Breast epithelium (tissue), 4 donors: ENCODE data around the gene PPP1R12B. TPM values are rescaled to one million over a fixed set of nuclear protein-coding genes. Genes with fewer than 3 reads are reported as not detected.
A peak's percentile ranks its signal among the peaks of the same experiment; 100 is the strongest.

ENCODE experiments used
- DNase-seq, 2 donors: peaks; one replicate each; pipeline ENCODE4 v3.0.0-alpha.2; 2019; ENCODE audit warnings: low spot score in 2 of 2
- H3K27ac ChIP-seq, 2 donors: fragments of 200-600 bp; sonication (generic) in 1 of 2; one replicate each; pipeline ENCODE4 v1.5.1; 2016 to 2019; ENCODE audit warnings: mild to moderate bottlenecking in 1 of 2
- H3K27me3 ChIP-seq, 2 donors: fragments of 200-600 bp; sonication (generic) in 1 of 2; one replicate each; pipeline versions ENCODE4 v1.5.1 to v1.6.0; 2017 to 2019; ENCODE audit warnings: control low read depth in 1 of 2, mild to moderate bottlenecking in 1 of 2
- H3K36me3 ChIP-seq: fragments of 200-600 bp; one replicate; pipeline ENCODE4 v1.5.1; 2019
- H3K4me1 ChIP-seq, 2 donors: fragments of 200-600 bp; sonication (generic); one replicate each; pipeline ENCODE4 v1.5.1; 2016 to 2019; ENCODE audit warnings: control low read depth in 1 of 2
- H3K4me3 ChIP-seq, 3 donors: fragments of 200-600 bp; sonication (generic); 1 replicate in 2 of 3; 2 replicates in 1 of 3; pipeline ENCODE4 v1.5.1; 2016 to 2019; ENCODE audit warnings: mild to moderate bottlenecking in 3 of 3, moderate library complexity in 2 of 3
- H3K9me3 ChIP-seq, 2 donors: fragments of 200-600 bp; sonication (generic) in 1 of 2; one replicate each; pipeline ENCODE4 v1.5.1; 2016 to 2019; ENCODE audit warnings: control low read depth in 1 of 2
- POLR2A ChIP-seq: fragments of 450-650 bp; IDR thresholded peaks from one replicate; pipeline ENCODE4 v1.6.1; 2016; ENCODE audit warnings: antibody characterized with exemption, mild to moderate bottlenecking, moderate library complexity
- POLR2AphosphoS5 ChIP-seq, 3 donors: sonication (generic); formaldehyde crosslinking; IDR thresholded peaks; one replicate each; pipeline ENCODE4 v1.6.1; 2017; ENCODE audit warnings: antibody characterized with exemption in 3 of 3
- intact Hi-C: fragments of 100-400 bp; cut with DNase I; formaldehyde crosslinking; loops from one replicate; pipeline ENCODE4 v1.15.1; 2023; ENCODE audit warnings: low total_unique reads
- total RNA-seq, 3 donors: library from RNA; depleted of rRNA; stranded (reverse); fragments of >200 nt; gene quantifications; one replicate each; pipeline ENCODE4 v1.1.0, GENCODE V29; 2016
- TF ChIP-seq, protein P1 (sequence below), 3 donors: fragments of 450-650 bp; IDR thresholded peaks; one replicate each; pipeline ENCODE4 v1.5.1; 2016 to 2017; ENCODE audit warnings: antibody characterized with exemption in 3 of 3, mild to moderate bottlenecking in 3 of 3, moderate library complexity in 3 of 3

PPP1R12B gene
- total RNA-seq, 3 donors from 2014 or later: 76.4 to 123 (median 90.7) TPM

DNA sequence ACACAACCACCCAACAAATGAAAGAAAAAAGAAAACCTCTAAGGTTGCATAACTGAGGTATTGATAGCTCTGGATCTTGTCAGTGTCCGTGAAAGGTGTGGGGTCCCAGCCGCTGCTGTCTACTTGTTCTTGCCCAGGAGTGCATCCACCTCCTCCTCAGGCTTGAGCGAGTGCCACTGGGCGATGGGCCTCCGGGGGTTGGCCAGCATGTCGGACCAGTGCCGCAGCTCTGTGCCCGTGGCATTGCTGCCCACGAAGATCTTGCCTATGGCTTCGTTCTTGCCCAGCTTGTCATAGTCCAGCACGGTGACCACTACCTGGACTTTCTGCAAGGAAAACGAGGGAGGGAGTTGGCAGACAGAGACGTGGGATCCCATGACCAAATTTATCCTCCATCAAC, 248.1 kb downstream of the PPP1R12B start:
- no peak for DNase-seq
- H3K4me1 ChIP-seq: no peaks in the 10 kb centered on the region
- H3K9me3 ChIP-seq: no peaks in the 10 kb centered on the region
- no peaks in the 10 kb centered on the region for H3K36me3 ChIP-seq
- no peak for TF ChIP-seq POLR2AphosphoS5 (IDR thresholded peaks at IDR 0.05)
- no peak for TF ChIP-seq POLR2A
- TF ChIP-seq, protein P1, sequence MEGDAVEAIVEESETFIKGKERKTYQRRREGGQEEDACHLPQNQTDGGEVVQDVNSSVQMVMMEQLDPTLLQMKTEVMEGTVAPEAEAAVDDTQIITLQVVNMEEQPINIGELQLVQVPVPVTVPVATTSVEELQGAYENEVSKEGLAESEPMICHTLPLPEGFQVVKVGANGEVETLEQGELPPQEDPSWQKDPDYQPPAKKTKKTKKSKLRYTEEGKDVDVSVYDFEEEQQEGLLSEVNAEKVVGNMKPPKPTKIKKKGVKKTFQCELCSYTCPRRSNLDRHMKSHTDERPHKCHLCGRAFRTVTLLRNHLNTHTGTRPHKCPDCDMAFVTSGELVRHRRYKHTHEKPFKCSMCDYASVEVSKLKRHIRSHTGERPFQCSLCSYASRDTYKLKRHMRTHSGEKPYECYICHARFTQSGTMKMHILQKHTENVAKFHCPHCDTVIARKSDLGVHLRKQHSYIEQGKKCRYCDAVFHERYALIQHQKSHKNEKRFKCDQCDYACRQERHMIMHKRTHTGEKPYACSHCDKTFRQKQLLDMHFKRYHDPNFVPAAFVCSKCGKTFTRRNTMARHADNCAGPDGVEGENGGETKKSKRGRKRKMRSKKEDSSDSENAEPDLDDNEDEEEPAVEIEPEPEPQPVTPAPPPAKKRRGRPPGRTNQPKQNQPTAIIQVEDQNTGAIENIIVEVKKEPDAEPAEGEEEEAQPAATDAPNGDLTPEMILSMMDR (IDR thresholded peaks at IDR 0.05): no peak
- H3K4me3 ChIP-seq: no peak overlapping the region
- H3K27ac ChIP-seq: no peak overlapping the region
- H3K27me3 ChIP-seq: no peaks in the 10 kb centered on the region
- intact Hi-C loops: no loop called here

DNA sequence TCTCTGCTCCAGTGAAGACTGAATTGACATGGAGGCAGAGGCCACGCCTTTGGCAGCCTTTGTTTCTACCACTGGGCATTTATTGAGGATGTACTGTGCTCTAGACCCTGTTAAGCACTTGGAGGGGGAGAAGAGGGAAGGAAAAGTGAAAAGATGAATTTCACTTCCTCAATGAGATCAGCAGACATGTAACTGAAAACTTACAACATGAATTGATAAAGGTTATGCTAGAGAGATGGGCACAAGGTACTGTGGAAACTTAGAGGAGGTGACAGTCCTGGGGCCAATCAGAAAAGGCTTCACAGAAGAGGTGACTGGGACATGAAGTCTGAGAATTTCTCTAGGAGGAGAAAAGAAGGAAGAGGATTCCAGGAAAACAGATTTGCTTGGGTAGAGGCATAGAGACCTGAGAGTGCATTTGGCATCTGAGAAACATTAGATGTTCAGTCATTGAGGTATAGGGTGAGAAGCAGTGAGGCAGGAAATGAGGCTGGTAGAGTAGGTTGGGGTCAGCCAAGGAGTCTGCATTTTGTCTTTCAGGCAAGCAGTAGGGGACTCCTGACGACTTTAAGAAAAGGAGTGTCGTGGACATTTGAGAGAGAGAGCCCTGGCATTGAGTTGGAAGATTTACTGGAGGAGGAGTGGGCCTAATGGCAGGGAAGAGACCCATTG, 248.7 kb downstream of the PPP1R12B start:
- H3K4me1 ChIP-seq: no peaks in the 10 kb centered on the region
- DNase-seq: no peak
- H3K36me3 ChIP-seq: no peaks in the 10 kb centered on the region
- intact Hi-C loops: no loop called here
- H3K9me3 ChIP-seq: no peaks in the 10 kb centered on the region
- no peak for TF ChIP-seq POLR2AphosphoS5 (IDR thresholded peaks at IDR 0.05)
- no peaks in the 10 kb centered on the region for H3K27me3 ChIP-seq
- H3K27ac ChIP-seq: no peak overlapping the region
- no peak overlapping the region for H3K4me3 ChIP-seq

DNA sequence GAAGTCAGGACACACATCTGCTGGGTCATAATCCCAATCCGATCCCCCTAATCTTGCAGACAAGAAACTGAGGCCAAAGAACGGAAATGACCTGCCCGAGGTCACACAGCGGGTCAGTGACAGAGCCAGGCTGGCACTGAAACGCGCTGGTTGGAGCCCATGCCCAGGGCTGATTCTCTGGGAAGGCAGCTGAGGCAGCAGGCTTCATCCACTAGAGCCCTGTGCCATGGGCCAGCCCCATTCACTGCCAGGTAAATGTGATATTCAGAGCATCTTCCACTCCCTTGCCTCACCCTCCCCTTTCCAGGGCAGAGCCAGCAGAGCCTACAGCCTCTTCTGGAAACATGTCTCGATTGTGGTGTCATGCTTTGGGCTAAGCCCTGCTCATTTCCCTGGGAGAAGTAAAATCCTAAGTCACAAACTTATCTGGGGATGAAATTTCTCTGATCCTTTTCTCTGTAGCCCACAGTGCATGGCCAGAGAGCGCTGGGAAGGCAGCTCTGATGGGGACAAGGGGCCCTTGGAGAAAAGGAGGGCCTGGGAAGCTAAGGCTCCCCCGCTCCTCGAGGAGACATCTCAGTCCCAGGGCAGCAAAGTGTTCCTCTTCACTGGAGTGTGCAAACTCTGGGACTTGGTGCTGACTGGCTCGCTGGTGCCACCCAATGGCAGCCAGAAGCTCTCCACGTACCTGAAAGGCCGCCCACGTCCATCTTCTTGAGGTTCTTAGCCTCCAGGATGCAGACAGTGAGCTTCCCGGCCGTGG, 251.4 kb downstream of the PPP1R12B start:
- Histone ChIP-seq H3K4me3 (no peak overlapping the region), H3K27ac (peak overlapping the region in 1 of 2 donors; percentile 32), H3K27me3 (no peaks in the 10 kb centered on the region), H3K36me3 (no peaks in the 10 kb centered on the region), H3K9me3 (no peaks in the 10 kb centered on the region), H3K4me1 (no peaks in the 10 kb centered on the region)
- intact Hi-C loops: no loop called here
- DNase-seq: peak in 1 of 2 donors; percentile 68
- no peak for TF ChIP-seq POLR2A
- TF ChIP-seq, protein P1 (IDR thresholded peaks at IDR 0.05): peak in 2 of 3 donors; percentile 73 to 84
- TF ChIP-seq POLR2AphosphoS5 (IDR thresholded peaks at IDR 0.05): peak in 1 of 3 donors; percentile 9

DNA sequence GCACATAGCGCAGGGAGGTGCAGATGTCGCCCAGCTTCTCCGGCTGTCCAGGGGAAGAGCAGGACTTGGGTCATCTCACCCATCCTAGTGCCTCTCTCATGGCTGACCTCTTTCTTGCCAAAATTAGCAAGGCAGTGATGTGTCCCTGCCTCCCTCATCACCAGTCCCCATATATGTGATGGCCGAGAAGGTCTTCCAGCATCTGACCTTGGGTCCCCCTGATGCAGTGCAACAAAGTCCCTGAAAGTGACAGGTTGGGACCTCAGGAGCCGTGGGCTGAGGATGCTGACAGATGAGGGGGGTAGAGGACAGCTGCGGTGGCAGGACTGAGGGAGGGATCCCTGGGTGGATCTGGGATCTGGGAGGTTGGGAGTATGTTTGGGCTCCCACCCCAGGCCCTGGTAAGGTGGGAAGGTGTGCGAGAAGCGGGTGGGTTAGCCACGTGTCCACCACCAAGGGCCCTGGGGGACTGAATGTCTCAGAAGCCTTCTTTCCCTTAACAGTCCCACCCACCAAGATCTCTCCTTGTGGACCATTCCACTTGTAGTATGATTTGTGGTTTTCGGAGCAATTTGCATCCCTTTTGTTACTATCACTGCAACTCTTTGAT, 252.0 kb downstream of the PPP1R12B start:
- TF ChIP-seq POLR2AphosphoS5 (IDR thresholded peaks at IDR 0.05): no peak
- no peak for TF ChIP-seq POLR2A
- TF ChIP-seq, protein P1 (IDR thresholded peaks at IDR 0.05): no peak
- intact Hi-C loops: no loop called here
- DNase-seq: no peak
- Histone ChIP-seq H3K27ac (no peak overlapping the region), H3K9me3 (no peaks in the 10 kb centered on the region), H3K27me3 (no peaks in the 10 kb centered on the region), H3K4me3 (no peak overlapping the region), H3K36me3 (no peaks in the 10 kb centered on the region), H3K4me1 (no peaks in the 10 kb centered on the region)

DNA sequence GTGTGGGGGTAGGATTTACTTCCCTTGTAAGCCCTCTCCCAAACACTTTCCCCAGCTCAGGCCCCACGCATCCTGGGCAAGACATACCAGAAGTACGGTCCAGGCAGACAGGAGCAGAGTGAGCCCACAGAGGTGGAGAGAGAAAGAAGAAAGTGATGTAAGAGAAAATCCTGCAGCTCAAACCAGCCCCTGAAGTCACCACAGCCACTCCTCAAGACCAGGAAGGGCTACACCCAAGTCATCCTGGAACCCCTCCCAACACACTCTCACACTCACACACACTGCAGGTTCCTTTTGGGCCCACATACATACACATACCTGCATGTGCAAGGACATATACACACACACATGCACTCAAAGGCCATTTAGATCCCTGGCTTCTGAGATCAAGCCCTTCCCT, 254.9 kb downstream of the PPP1R12B start:
- Histone ChIP-seq H3K4me1 (no peaks in the 10 kb centered on the region), H3K4me3 (no peak overlapping the region), H3K27ac (no peak overlapping the region), H3K9me3 (no peaks in the 10 kb centered on the region), H3K27me3 (no peaks in the 10 kb centered on the region), H3K36me3 (no peaks in the 10 kb centered on the region)
- TF ChIP-seq POLR2AphosphoS5 (IDR thresholded peaks at IDR 0.05) (no peak), POLR2A (no peak)
- TF ChIP-seq, protein P1 (IDR thresholded peaks at IDR 0.05): no peak
- no peak for DNase-seq
- intact Hi-C loops: no loop called here
